Neural progenitor cell (in vitro differentiated cells): Measurements from ENCODE around the gene SLC35F3. TPM values are rescaled to one million over a fixed set of nuclear protein-coding genes. Genes with fewer than 3 reads are reported as not detected.

Experiments
- DNase-seq: peaks from one replicate; pipeline ENCODE4 v3.0.0-alpha.2; 2016; ENCODE audit warnings: low spot score
- H2AFZ ChIP-seq: fragments of 200-600 bp; sonication (generic); replicated peaks from 2 replicates; pipeline ENCODE4 v1.6.1; 2016; ENCODE audit warnings: antibody characterized with exemption
- H3F3A ChIP-seq: fragments of 200-600 bp; sonication (generic); 2 replicates; pipeline ENCODE4 v1.6.1; 2016; ENCODE audit warnings: antibody characterized with exemption, low read depth
- H3K27ac ChIP-seq: fragments of 200-600 bp; sonication (generic); 2 replicates; pipeline ENCODE4 v1.5.1; 2016; ENCODE audit warnings: mild to moderate bottlenecking
- H3K27me3 ChIP-seq: fragments of 200-600 bp; sonication (generic); 2 replicates; pipeline ENCODE4 v1.6.1; 2016; ENCODE audit warnings: mild to moderate bottlenecking, moderate library complexity
- H3K36me3 ChIP-seq: fragments of 200-600 bp; sonication (generic); 2 replicates; pipeline ENCODE4 v1.5.1; 2016
- H3K4me1 ChIP-seq: fragments of 200-600 bp; sonication (generic); 2 replicates; pipeline ENCODE4 v1.6.1; 2016; ENCODE audit warnings: mixed run types
- H3K4me2 ChIP-seq: fragments of 200-600 bp; sonication (generic); 2 replicates; pipeline ENCODE4 v1.6.1; 2016
- H3K4me3 ChIP-seq: fragments of 200-600 bp; sonication (generic); 2 replicates; pipeline ENCODE4 v1.5.1; 2016
- H3K79me2 ChIP-seq: fragments of 200-600 bp; sonication (generic); 2 replicates; pipeline ENCODE4 v1.6.1; 2016; ENCODE audit warnings: low read depth
- H3K9ac ChIP-seq: fragments of 200-600 bp; sonication (generic); 2 replicates; pipeline ENCODE4 v1.6.1; 2016
- H3K9me3 ChIP-seq: fragments of 200-600 bp; sonication (generic); 2 replicates; pipeline ENCODE4 v1.5.1; 2016; ENCODE audit warnings: low read depth
- H4K20me1 ChIP-seq: fragments of 200-600 bp; sonication (generic); 2 replicates; pipeline ENCODE4 v1.6.1; 2016; ENCODE audit warnings: low read depth
- H3K27ac Mint-ChIP-seq: 3 replicates; pipeline ENCODE4 v1.8.0; 2021; ENCODE audit warnings: mixed read lengths
- H3K27me3 Mint-ChIP-seq: 2 replicates; pipeline ENCODE4 v1.8.0; 2022; ENCODE audit warnings: low read depth, mild to moderate bottlenecking, inconsistent platforms, moderate library complexity, mixed read lengths; ENCODE audit not compliant: insufficient read depth
- H3K36me3 Mint-ChIP-seq: 3 replicates; pipeline ENCODE4 v1.8.0; 2021; ENCODE audit warnings: mixed read lengths
- H3K4me1 Mint-ChIP-seq: 3 replicates; pipeline ENCODE4 v1.8.0; 2021; ENCODE audit warnings: mixed read lengths
- H3K4me3 Mint-ChIP-seq: 3 replicates; pipeline ENCODE4 v1.8.0; 2021; ENCODE audit warnings: mild to moderate bottlenecking, moderate library complexity, mixed read lengths
- H3K9me3 Mint-ChIP-seq: 3 replicates; pipeline ENCODE4 v1.8.0; 2020; ENCODE audit warnings: mixed read lengths
- EZH2 ChIP-seq: fragments of 200-600 bp; sonication (generic); IDR thresholded peaks from 2 replicates; pipeline ENCODE4 v1.6.1; 2017; ENCODE audit warnings: antibody characterized with exemption, mild to moderate bottlenecking, moderate library complexity
- EZH2phosphoT487 ChIP-seq: fragments of 200-600 bp; sonication (generic); IDR thresholded peaks from 2 replicates; pipeline ENCODE4 v1.6.1; 2017; ENCODE audit warnings: antibody characterized with exemption
- total RNA-seq: library from RNA; depleted of rRNA; stranded (reverse); fragments of >200 nt; gene quantifications from 2 replicates; pipeline ENCODE4 v1.2.3, GENCODE V29; 2015; ENCODE audit warnings: low replicate concordance
- TF ChIP-seq, protein P1 (sequence below): fragments of 200-600 bp; sonication (generic); IDR thresholded peaks from 2 replicates; pipeline ENCODE4 v1.5.1; 2017; ENCODE audit warnings: antibody characterized with exemption, mild to moderate bottlenecking

Gene SLC35F3
- total RNA-seq, 1 donor from 2014 or later = 0.79 TPM

DNA sequence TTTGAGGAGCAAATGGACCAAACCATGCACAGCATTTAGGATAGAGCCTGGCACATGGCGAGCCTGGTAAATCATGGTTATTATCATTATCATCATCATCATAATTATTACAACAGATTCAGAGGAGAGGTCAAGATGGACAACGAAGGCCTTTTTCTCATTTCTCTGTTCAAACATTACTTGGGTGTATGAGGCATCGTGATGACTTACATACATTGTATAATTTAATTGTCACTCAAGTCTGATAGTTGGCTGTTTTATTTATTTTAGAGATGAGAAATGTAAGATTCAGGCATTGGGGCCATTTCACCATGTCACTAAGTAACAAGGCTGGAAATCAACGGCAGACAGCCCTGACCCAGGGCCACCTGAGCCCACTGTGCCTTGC, 68.1 kb downstream of the SLC35F3 start:
- no peaks in the 10 kb centered on the region for H3K79me2 ChIP-seq
- no peak overlapping the region for H3K4me3 ChIP-seq
- no peaks in the 10 kb centered on the region for H3K9me3 ChIP-seq
- H3F3A ChIP-seq = no peaks in the 10 kb centered on the region
- peaks cover 4% of the 10 kb centered on the region for H3K27me3 Mint-ChIP-seq
- no peaks in the 10 kb centered on the region for H3K27me3 ChIP-seq
- no peak overlapping the region for H3K27ac ChIP-seq
- no peak for DNase-seq
- H3K4me1 ChIP-seq = no peaks in the 10 kb centered on the region
- H3K9me3 Mint-ChIP-seq = no peaks in the 10 kb centered on the region
- no peak overlapping the region for H3K4me3 Mint-ChIP-seq
- no peaks in the 10 kb centered on the region for H4K20me1 ChIP-seq
- H3K27ac Mint-ChIP-seq = no peak overlapping the region
- H3K4me2 ChIP-seq = no peak overlapping the region
- no peak overlapping the region for H3K9ac ChIP-seq
- no peak for TF ChIP-seq EZH2phosphoT487
- TF ChIP-seq EZH2 = no peak
- TF ChIP-seq, protein P1, sequence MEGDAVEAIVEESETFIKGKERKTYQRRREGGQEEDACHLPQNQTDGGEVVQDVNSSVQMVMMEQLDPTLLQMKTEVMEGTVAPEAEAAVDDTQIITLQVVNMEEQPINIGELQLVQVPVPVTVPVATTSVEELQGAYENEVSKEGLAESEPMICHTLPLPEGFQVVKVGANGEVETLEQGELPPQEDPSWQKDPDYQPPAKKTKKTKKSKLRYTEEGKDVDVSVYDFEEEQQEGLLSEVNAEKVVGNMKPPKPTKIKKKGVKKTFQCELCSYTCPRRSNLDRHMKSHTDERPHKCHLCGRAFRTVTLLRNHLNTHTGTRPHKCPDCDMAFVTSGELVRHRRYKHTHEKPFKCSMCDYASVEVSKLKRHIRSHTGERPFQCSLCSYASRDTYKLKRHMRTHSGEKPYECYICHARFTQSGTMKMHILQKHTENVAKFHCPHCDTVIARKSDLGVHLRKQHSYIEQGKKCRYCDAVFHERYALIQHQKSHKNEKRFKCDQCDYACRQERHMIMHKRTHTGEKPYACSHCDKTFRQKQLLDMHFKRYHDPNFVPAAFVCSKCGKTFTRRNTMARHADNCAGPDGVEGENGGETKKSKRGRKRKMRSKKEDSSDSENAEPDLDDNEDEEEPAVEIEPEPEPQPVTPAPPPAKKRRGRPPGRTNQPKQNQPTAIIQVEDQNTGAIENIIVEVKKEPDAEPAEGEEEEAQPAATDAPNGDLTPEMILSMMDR = no peak
- H3K36me3 ChIP-seq = no peaks in the 10 kb centered on the region
- H2AFZ ChIP-seq = no peak overlapping the region
- peaks cover 12% of the 10 kb centered on the region for H3K4me1 Mint-ChIP-seq
- no peaks in the 10 kb centered on the region for H3K36me3 Mint-ChIP-seq

DNA sequence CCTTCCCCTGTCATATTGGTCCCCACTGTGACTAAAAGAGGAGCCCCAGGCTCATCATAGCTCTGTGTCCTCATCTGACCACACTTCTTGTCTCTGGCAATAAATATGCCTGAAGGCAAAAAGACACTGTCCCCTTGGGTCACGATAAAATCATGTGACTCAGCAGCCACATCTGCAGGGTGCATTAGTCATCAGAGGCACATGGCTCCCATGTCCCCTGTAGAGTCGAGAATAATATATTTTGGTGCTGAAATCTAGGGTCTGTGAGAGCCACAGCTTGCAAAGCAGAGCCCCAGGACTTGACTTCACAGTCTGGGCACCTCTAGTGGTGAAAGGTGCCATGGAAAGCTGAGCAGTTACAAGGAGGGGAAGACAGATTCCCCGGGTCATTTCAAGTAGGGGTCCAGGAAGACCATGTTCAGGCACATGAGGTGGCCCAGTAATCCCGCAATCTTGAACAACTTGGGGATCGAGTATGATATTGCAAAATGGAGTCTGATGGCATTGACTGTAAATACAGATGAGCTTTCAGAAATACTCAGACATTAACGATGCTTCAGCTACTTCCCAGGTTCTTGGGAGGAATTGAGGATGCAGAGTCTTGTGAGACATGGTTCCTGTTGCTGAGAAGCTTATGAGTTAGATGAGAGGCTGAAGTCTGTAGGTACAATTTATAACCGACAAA, 68.6 kb downstream of the SLC35F3 start:
- Mint-ChIP-seq H3K4me1 (peaks cover 12% of the 10 kb centered on the region), H3K27me3 (peaks cover 6% of the 10 kb centered on the region), H3K36me3 (no peaks in the 10 kb centered on the region), H3K27ac (no peak overlapping the region), H3K4me3 (no peak overlapping the region), H3K9me3 (no peaks in the 10 kb centered on the region)
- no peaks in the 10 kb centered on the region for H3K4me1 ChIP-seq
- TF ChIP-seq EZH2 = no peak
- TF ChIP-seq, protein P1 = no peak
- no peaks in the 10 kb centered on the region for H3F3A ChIP-seq
- no peak overlapping the region for H3K27ac ChIP-seq
- no peak overlapping the region for H3K4me2 ChIP-seq
- H3K79me2 ChIP-seq = no peaks in the 10 kb centered on the region
- no peak overlapping the region for H3K4me3 ChIP-seq
- H2AFZ ChIP-seq = no peak overlapping the region
- no peaks in the 10 kb centered on the region for H3K27me3 ChIP-seq
- H4K20me1 ChIP-seq = no peaks in the 10 kb centered on the region
- no peaks in the 10 kb centered on the region for H3K9me3 ChIP-seq
- H3K36me3 ChIP-seq = no peaks in the 10 kb centered on the region
- DNase-seq = no peak
- H3K9ac ChIP-seq = no peak overlapping the region

DNA sequence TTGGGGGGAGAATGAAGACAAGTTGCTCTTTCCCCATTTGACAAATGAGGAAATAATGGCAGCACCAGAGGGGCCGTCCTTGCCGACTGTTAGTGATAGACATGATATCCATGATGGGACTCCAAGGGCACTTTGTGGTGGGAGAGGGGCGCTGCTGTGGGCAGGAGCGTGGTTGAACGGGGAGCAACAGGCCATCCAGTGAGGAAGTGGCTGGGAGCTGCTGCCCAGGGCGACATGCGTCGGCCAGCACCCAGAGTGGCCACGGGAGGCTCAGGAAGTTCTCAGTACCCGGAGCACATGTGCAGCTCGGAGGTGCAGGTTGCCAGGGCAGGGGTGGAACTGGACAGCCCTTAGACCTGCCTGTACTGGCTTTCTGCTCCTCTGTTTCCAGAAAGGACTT, 71.0 kb downstream of the SLC35F3 start:
- TF ChIP-seq EZH2 = no peak
- TF ChIP-seq, protein P1 = no peak
- no peak for TF ChIP-seq EZH2phosphoT487
- Histone ChIP-seq H3K9ac (no peak overlapping the region), H3K9me3 (no peaks in the 10 kb centered on the region), H3K79me2 (no peaks in the 10 kb centered on the region), H3K4me2 (no peak overlapping the region), H4K20me1 (no peaks in the 10 kb centered on the region), H3K4me1 (no peaks in the 10 kb centered on the region), H2AFZ (no peak overlapping the region), H3K4me3 (no peak overlapping the region), H3K36me3 (no peaks in the 10 kb centered on the region), H3K27me3 (no peaks in the 10 kb centered on the region), H3K27ac (no peak overlapping the region), H3F3A (no peaks in the 10 kb centered on the region)
- Mint-ChIP-seq H3K36me3 (no peaks in the 10 kb centered on the region), H3K27ac (no peak overlapping the region), H3K4me3 (no peak overlapping the region), H3K27me3 (peaks cover 2% of the 10 kb centered on the region), H3K9me3 (no peaks in the 10 kb centered on the region), H3K4me1 (peaks cover 4% of the 10 kb centered on the region)
- DNase-seq = no peak
